Mesodermal cell (in vitro differentiated cells): Measurements from ENCODE around the gene TSC22D1.

ENCODE experiments used
- H3K27ac ChIP-seq: 2 replicates; pipeline ENCODE4 v1.7.0; 2013; ENCODE audit warnings: mild to moderate bottlenecking, low read depth, low read length, moderate library complexity; ENCODE audit not compliant: severe bottlenecking
- H3K36me3 ChIP-seq: 2 replicates; pipeline ENCODE4 v1.7.1; 2013; ENCODE audit warnings: mild to moderate bottlenecking, low read length, moderate library complexity; ENCODE audit not compliant: control insufficient read depth, insufficient read depth
- H3K4me1 ChIP-seq: one replicate; pipeline ENCODE4 v1.7.1; 2013; ENCODE audit warnings: mild to moderate bottlenecking, low read length; ENCODE audit not compliant: insufficient read depth, control insufficient read depth, poor library complexity, severe bottlenecking
- H3K4me3 ChIP-seq: 2 replicates; pipeline ENCODE4 v1.7.0; 2013; ENCODE audit warnings: low read length, control low read depth, mild to moderate bottlenecking; ENCODE audit not compliant: insufficient read depth, poor library complexity, severe bottlenecking; ENCODE audit errors: extremely low read depth
- H3K9me3 ChIP-seq: 2 replicates; pipeline ENCODE4 v1.7.1; 2013; ENCODE audit warnings: mild to moderate bottlenecking, low read length, moderate library complexity; ENCODE audit not compliant: control insufficient read depth
- WGBS, 2 experiments: methylation state at CpG; one replicate each; pipeline ENCODE4 v1.1.5; 2013; ENCODE audit warnings: missing lambda C conversion rate in 2 of 2; ENCODE audit not compliant: insufficient coverage in 2 of 2; 5-methylcytosine and 5-hydroxymethylcytosine counted together

TSC22D1 gene

GRCh38 chr13:44507639-44508038, 68.5 kb downstream of the TSC22D1 start:
- H3K4me1 ChIP-seq, result no peaks in the 10 kb centered on the region
- H3K27ac ChIP-seq, result no peak overlapping the region
- WGBS, 2 experiments, result 38 to 100% methylated on average over 1 of the region's 4 CpGs
- H3K4me3 ChIP-seq, result no peak overlapping the region
- H3K9me3 ChIP-seq, result no peaks in the 10 kb centered on the region
- H3K36me3 ChIP-seq, result peaks cover 3% of the 10 kb centered on the region

GRCh38 chr13:44506719-44507118, 69.4 kb downstream of the TSC22D1 start:
- 79 to 93% methylated on average over 1 of the region's 1 CpG for WGBS, 2 experiments
- Histone ChIP-seq H3K4me3 (no peak overlapping the region), H3K36me3 (peaks cover under 1% of the 10 kb centered on the region), H3K4me1 (no peaks in the 10 kb centered on the region), H3K9me3 (no peaks in the 10 kb centered on the region), H3K27ac (no peak overlapping the region)

DNA sequence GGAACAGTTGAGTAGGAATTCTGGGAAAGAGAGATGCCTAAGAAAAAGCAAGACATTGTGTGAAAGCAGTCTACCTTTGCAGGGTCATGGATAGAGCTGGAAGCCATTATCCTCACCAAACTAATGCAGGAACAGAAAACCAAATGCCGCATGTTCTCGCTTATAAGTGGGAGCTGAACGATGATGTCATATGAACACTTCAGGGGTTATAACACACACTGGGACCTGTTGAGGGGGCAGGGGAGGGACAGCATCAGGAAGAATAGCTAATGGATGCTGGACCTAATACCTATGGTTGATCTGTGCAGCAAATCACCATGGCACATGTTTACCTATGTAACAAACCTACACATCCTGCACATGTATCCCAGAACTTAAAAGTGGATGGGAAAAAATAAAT, 69.9 kb downstream of the TSC22D1 start:
- Histone ChIP-seq H3K4me3 (no peak overlapping the region), H3K27ac (no peak overlapping the region), H3K9me3 (no peaks in the 10 kb centered on the region), H3K36me3 (no peaks in the 10 kb centered on the region), H3K4me1 (no peaks in the 10 kb centered on the region)
- 90% methylated on average over 2 of the region's 3 CpGs; no CpG with 5 or more reads in 1 of the 2 experiments for WGBS, 2 experiments

GRCh38 chr13:44504116-44504515, 72.0 kb downstream of the TSC22D1 start:
- Histone ChIP-seq H3K36me3 (no peaks in the 10 kb centered on the region), H3K4me1 (no peaks in the 10 kb centered on the region), H3K4me3 (no peak overlapping the region), H3K27ac (no peak overlapping the region), H3K9me3 (no peaks in the 10 kb centered on the region)
- WGBS, 2 experiments, result 100% methylated on average over 2 of the region's 4 CpGs; no CpG with 5 or more reads in 1 of the 2 experiments

DNA sequence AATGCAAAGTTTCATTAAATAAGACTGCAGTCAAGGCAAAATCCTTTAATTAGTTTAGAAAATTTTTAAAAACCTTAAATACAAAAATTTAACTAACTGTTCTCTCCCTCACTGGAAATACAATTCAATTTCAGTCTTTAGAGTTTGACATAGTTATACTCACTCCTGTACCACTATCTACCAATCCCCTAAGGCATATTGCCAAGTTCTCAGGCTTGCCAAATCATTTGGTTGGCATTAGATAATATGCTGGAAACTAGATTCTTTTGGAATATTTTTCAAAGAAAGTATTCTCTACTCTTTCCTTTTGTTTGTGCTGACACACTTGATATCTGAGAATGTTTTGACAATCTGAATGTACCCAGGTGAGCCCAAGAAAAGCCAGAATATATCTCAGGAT, 77.2 kb downstream of the TSC22D1 start:
- no peaks in the 10 kb centered on the region for H3K4me1 ChIP-seq
- no peaks in the 10 kb centered on the region for H3K9me3 ChIP-seq
- H3K27ac ChIP-seq, result no peak overlapping the region
- no peaks in the 10 kb centered on the region for H3K36me3 ChIP-seq
- no peak overlapping the region for H3K4me3 ChIP-seq

- no peaks in the 10 kb centered on the region for H3K36me3 ChIP-seq
- no CpG with 5 or more reads among the region's 3 CpGs for WGBS, 2 experiments
- no peak overlapping the region for H3K27ac ChIP-seq
- H3K9me3 ChIP-seq, result no peaks in the 10 kb centered on the region
- H3K4me1 ChIP-seq, result no peaks in the 10 kb centered on the region
- H3K4me3 ChIP-seq, result no peak overlapping the region
These were observed 77.6 kb downstream of the TSC22D1 start for GRCh38 chr13:44498502-44498901.

- Histone ChIP-seq H3K4me1 (no peaks in the 10 kb centered on the region), H3K9me3 (no peaks in the 10 kb centered on the region), H3K4me3 (no peak overlapping the region), H3K27ac (no peak overlapping the region), H3K36me3 (no peaks in the 10 kb centered on the region)
These were observed 78.3 kb downstream of the TSC22D1 start for GRCh38 chr13:44497801-44498200.

- WGBS, 2 experiments, result 44 to 86% methylated on average over 1 to 2 of the region's 3 CpGs
- H3K4me3 ChIP-seq, result no peak overlapping the region
- no peak overlapping the region for H3K27ac ChIP-seq
- no peaks in the 10 kb centered on the region for H3K4me1 ChIP-seq
- H3K36me3 ChIP-seq, result no peaks in the 10 kb centered on the region
- H3K9me3 ChIP-seq, result no peaks in the 10 kb centered on the region
These were observed 82.8 kb downstream of the TSC22D1 start for GRCh38 chr13:44493213-44493812.

DNA sequence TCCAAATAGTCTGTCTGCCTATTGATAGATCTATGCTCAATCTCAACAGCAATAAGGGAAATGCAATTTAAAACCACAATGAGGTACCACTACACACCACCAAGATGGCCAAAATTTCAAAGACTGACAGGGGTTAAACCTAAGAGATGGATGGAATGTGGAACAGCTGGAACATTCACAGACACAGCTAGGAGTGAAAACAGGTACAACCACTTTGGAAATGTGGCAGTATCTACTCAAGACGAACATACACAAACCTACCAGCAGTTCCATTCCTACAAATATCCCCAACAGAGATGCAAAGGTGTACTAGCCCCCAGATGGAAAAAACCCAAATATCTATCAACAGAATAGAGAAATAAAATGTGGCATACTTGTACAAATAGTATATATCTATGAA, 86.4 kb downstream of the TSC22D1 start:
- Histone ChIP-seq H3K36me3 (no peaks in the 10 kb centered on the region), H3K4me3 (no peak overlapping the region), H3K4me1 (no peaks in the 10 kb centered on the region), H3K9me3 (no peaks in the 10 kb centered on the region), H3K27ac (no peak overlapping the region)
- no CpG with 5 or more reads among the region's 1 CpG for WGBS, 2 experiments

DNA sequence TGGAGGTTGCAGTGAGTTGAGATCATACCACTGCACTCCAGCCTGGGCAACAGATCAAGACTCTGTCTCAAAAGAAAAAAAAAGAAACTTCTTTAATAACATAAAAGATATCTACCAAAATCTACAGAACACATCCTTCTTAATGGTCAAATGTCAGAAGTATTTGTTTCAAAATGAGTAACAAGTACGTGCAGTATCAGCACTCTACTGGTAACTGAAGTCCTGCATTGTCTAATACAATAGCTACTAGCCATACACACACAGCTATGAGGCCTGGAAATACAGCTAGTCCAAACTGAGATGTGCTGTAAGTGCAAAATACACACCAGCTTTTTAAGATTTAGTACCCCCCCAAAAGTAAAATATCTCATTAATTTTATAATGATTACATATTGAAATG, 88.1 kb downstream of the TSC22D1 start:
- Histone ChIP-seq H3K4me1 (no peaks in the 10 kb centered on the region), H3K9me3 (no peaks in the 10 kb centered on the region), H3K27ac (no peak overlapping the region), H3K4me3 (no peak overlapping the region), H3K36me3 (no peaks in the 10 kb centered on the region)
- no CpG with 5 or more reads among the region's 1 CpG for WGBS, 2 experiments

DNA sequence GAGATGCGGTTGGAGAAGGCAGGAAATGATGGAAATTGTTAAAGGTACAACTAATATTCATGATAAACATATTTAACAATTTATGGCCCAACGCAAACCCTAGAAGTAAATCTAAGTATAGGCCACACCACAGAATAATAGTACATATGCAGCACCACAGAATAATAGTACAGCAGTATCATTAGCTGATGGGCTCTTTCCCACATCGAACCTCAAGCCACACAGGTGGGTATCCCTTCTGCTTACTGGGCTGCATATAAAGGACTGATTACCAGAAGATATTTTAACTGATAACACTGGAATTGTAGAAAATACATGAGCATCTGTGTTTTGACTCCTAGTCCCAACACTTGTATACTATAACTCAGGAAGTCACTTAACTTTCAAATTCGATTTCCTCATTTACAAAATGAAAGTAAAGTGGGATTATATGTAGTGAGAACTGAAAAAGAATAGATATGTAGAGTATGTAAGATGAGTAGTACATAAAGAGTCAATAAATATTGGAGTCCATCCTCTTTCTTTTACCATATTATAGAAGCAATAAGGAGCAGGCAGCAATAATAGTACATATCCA, 91.5 kb downstream of the TSC22D1 start:
- no CpG with 5 or more reads among the region's 4 CpGs for WGBS, 2 experiments
- no peak overlapping the region for H3K27ac ChIP-seq

More for the DNA sequence above, 91.5 kb downstream of the TSC22D1 start:
- Histone ChIP-seq H3K4me3 (no peak overlapping the region), H3K36me3 (no peaks in the 10 kb centered on the region), H3K9me3 (no peaks in the 10 kb centered on the region), H3K4me1 (no peaks in the 10 kb centered on the region)
